Fibroblast of lung (primary cell): ENCODE results near the gene BPIFB3.

Experiments
- CTCF ChIP-seq, 2 donors: IDR thresholded peaks in 1 of 2; conservative IDR thresholded peaks in 1 of 2; 1 replicate in 1 of 2; 2 replicates in 1 of 2; pipeline ENCODE4 v1.5.1; 2011 to 2012; ENCODE audit warnings: low read length in 2 of 2, control low read depth in 1 of 2, inconsistent platforms in 1 of 2, low read depth in 1 of 2, mild to moderate bottlenecking in 1 of 2
- EZH2 ChIP-seq: IDR thresholded peaks from 2 replicates; pipeline ENCODE4 v1.5.1; 2012; ENCODE audit warnings: low read length, control low read depth, mild to moderate bottlenecking; ENCODE audit errors: missing control alignments

- TF ChIP-seq CTCF (conservative IDR thresholded peaks at IDR 0.05 in 1 of 2, IDR thresholded peaks at IDR 0.05 in 1 of 2; ENCODE audit: low read depth in 1 of 2, low read length in 2 of 2) (no peak), EZH2 (no peak)
Observed at GRCh38 chr20:33091147-33091546, 37.4 kb downstream of the BPIFB3 start.
